Neural progenitor cell (in vitro differentiated cells): ENCODE measurements around the gene ESRRA. TPM values are rescaled to one million over a fixed set of nuclear protein-coding genes. Genes with fewer than 3 reads are reported as not detected.

ENCODE experiments used
- DNase-seq: peaks from one replicate; pipeline ENCODE4 v3.0.0-alpha.2; 2016; ENCODE audit warnings: low spot score
- H2AFZ ChIP-seq: fragments of 200-600 bp; sonication (generic); replicated peaks from 2 replicates; pipeline ENCODE4 v1.6.1; 2016; ENCODE audit warnings: antibody characterized with exemption
- H3F3A ChIP-seq: fragments of 200-600 bp; sonication (generic); 2 replicates; pipeline ENCODE4 v1.6.1; 2016; ENCODE audit warnings: antibody characterized with exemption, low read depth
- H3K27ac ChIP-seq: fragments of 200-600 bp; sonication (generic); 2 replicates; pipeline ENCODE4 v1.5.1; 2016; ENCODE audit warnings: mild to moderate bottlenecking
- H3K27me3 ChIP-seq: fragments of 200-600 bp; sonication (generic); 2 replicates; pipeline ENCODE4 v1.6.1; 2016; ENCODE audit warnings: mild to moderate bottlenecking, moderate library complexity
- H3K36me3 ChIP-seq: fragments of 200-600 bp; sonication (generic); 2 replicates; pipeline ENCODE4 v1.5.1; 2016
- H3K4me1 ChIP-seq: fragments of 200-600 bp; sonication (generic); 2 replicates; pipeline ENCODE4 v1.6.1; 2016; ENCODE audit warnings: mixed run types
- H3K4me2 ChIP-seq: fragments of 200-600 bp; sonication (generic); 2 replicates; pipeline ENCODE4 v1.6.1; 2016
- H3K4me3 ChIP-seq: fragments of 200-600 bp; sonication (generic); 2 replicates; pipeline ENCODE4 v1.5.1; 2016
- H3K79me2 ChIP-seq: fragments of 200-600 bp; sonication (generic); 2 replicates; pipeline ENCODE4 v1.6.1; 2016; ENCODE audit warnings: low read depth
- H3K9ac ChIP-seq: fragments of 200-600 bp; sonication (generic); 2 replicates; pipeline ENCODE4 v1.6.1; 2016
- H3K9me3 ChIP-seq: fragments of 200-600 bp; sonication (generic); 2 replicates; pipeline ENCODE4 v1.5.1; 2016; ENCODE audit warnings: low read depth
- H4K20me1 ChIP-seq: fragments of 200-600 bp; sonication (generic); 2 replicates; pipeline ENCODE4 v1.6.1; 2016; ENCODE audit warnings: low read depth
- H3K27ac Mint-ChIP-seq: 3 replicates; pipeline ENCODE4 v1.8.0; 2021; ENCODE audit warnings: mixed read lengths
- H3K27me3 Mint-ChIP-seq: 2 replicates; pipeline ENCODE4 v1.8.0; 2022; ENCODE audit warnings: low read depth, mild to moderate bottlenecking, inconsistent platforms, moderate library complexity, mixed read lengths; ENCODE audit not compliant: insufficient read depth
- H3K36me3 Mint-ChIP-seq: 3 replicates; pipeline ENCODE4 v1.8.0; 2021; ENCODE audit warnings: mixed read lengths
- H3K4me1 Mint-ChIP-seq: 3 replicates; pipeline ENCODE4 v1.8.0; 2021; ENCODE audit warnings: mixed read lengths
- H3K4me3 Mint-ChIP-seq: 3 replicates; pipeline ENCODE4 v1.8.0; 2021; ENCODE audit warnings: mild to moderate bottlenecking, moderate library complexity, mixed read lengths
- H3K9me3 Mint-ChIP-seq: 3 replicates; pipeline ENCODE4 v1.8.0; 2020; ENCODE audit warnings: mixed read lengths
- CTCF ChIP-seq: fragments of 200-600 bp; sonication (generic); IDR thresholded peaks from 2 replicates; pipeline ENCODE4 v1.5.1; 2017; ENCODE audit warnings: antibody characterized with exemption, mild to moderate bottlenecking
- EZH2 ChIP-seq: fragments of 200-600 bp; sonication (generic); IDR thresholded peaks from 2 replicates; pipeline ENCODE4 v1.6.1; 2017; ENCODE audit warnings: antibody characterized with exemption, mild to moderate bottlenecking, moderate library complexity
- EZH2phosphoT487 ChIP-seq: fragments of 200-600 bp; sonication (generic); IDR thresholded peaks from 2 replicates; pipeline ENCODE4 v1.6.1; 2017; ENCODE audit warnings: antibody characterized with exemption
- total RNA-seq: library from RNA; depleted of rRNA; stranded (reverse); fragments of >200 nt; gene quantifications from 2 replicates; pipeline ENCODE4 v1.2.3, GENCODE V29; 2015; ENCODE audit warnings: low replicate concordance

The ESRRA gene
- total RNA-seq, 1 donor from 2014 or later = 5.5 TPM

- H3K36me3 Mint-ChIP-seq = peaks cover 9% of the 10 kb centered on the region
- no peaks in the 10 kb centered on the region for H3K9me3 Mint-ChIP-seq
- Histone ChIP-seq H3K4me1 (peaks cover 21% of the 10 kb centered on the region), H3K36me3 (no peaks in the 10 kb centered on the region), H2AFZ (peak overlapping the region; percentile 88), H4K20me1 (peaks cover 3% of the 10 kb centered on the region), H3K4me3 (no peak overlapping the region), H3K4me2 (peak overlapping the region; percentile 88), H3K9me3 (no peaks in the 10 kb centered on the region), H3K27ac (no peak overlapping the region), H3K79me2 (no peaks in the 10 kb centered on the region), H3K9ac (no peak overlapping the region), H3K27me3 (no peaks in the 10 kb centered on the region), H3F3A (peaks cover 18% of the 10 kb centered on the region)
- peaks cover 21% of the 10 kb centered on the region for H3K4me1 Mint-ChIP-seq
- H3K27ac Mint-ChIP-seq = no peak overlapping the region
- peaks cover 8% of the 10 kb centered on the region for H3K27me3 Mint-ChIP-seq
- no peak for DNase-seq
- TF ChIP-seq EZH2 (no peak), EZH2phosphoT487 (no peak), CTCF (no peak)
- H3K4me3 Mint-ChIP-seq = peak overlapping the region; percentile 38
These were observed 52.7 kb downstream of the ESRRA start for GRCh38 chr11:64357904-64358535.

GRCh38 chr11:64358536-64358906 is 53.2 kb downstream of the ESRRA start:
- Histone ChIP-seq H3K27me3 (no peaks in the 10 kb centered on the region), H2AFZ (peak overlapping the region; percentile 88), H3K9me3 (no peaks in the 10 kb centered on the region), H4K20me1 (peaks cover 3% of the 10 kb centered on the region), H3K36me3 (no peaks in the 10 kb centered on the region), H3K79me2 (no peaks in the 10 kb centered on the region), H3K27ac (no peak overlapping the region), H3K4me3 (peak overlapping the region; percentile 69), H3K4me2 (peak overlapping the region; percentile 88), H3K9ac (no peak overlapping the region), H3K4me1 (peaks cover 21% of the 10 kb centered on the region), H3F3A (peaks cover 18% of the 10 kb centered on the region)
- Mint-ChIP-seq H3K27ac (no peak overlapping the region), H3K36me3 (peaks cover 11% of the 10 kb centered on the region), H3K4me3 (peak overlapping the region; percentile 60), H3K27me3 (peaks cover 8% of the 10 kb centered on the region), H3K4me1 (peaks cover 21% of the 10 kb centered on the region), H3K9me3 (no peaks in the 10 kb centered on the region)
- no peak for TF ChIP-seq EZH2
- TF ChIP-seq CTCF = no peak
- no peak for TF ChIP-seq EZH2phosphoT487
- DNase-seq = no peak

- H3K27me3 ChIP-seq = no peaks in the 10 kb centered on the region
- H3K4me1 Mint-ChIP-seq = peaks cover 21% of the 10 kb centered on the region
- no peaks in the 10 kb centered on the region for H3K9me3 Mint-ChIP-seq
- no peaks in the 10 kb centered on the region for H3K79me2 ChIP-seq
- H3K36me3 Mint-ChIP-seq = peaks cover 11% of the 10 kb centered on the region
- peak within 1 kb of the TSS; percentile 84 for H3K4me3 Mint-ChIP-seq
- peak within 1 kb of the TSS; percentile 88 for H3K4me2 ChIP-seq
- H3F3A ChIP-seq = peaks cover 18% of the 10 kb centered on the region
- no peak within 1 kb of the TSS for H3K27ac ChIP-seq
- no peaks in the 10 kb centered on the region for H3K36me3 ChIP-seq
- peak within 1 kb of the TSS; percentile 88 for H2AFZ ChIP-seq
- H3K9ac ChIP-seq = peak within 1 kb of the TSS; percentile 36
- TF ChIP-seq EZH2 (no peak), EZH2phosphoT487 (no peak), CTCF (no peak)
- peaks cover 3% of the 10 kb centered on the region for H4K20me1 ChIP-seq
- H3K9me3 ChIP-seq = no peaks in the 10 kb centered on the region
- peaks cover 10% of the 10 kb centered on the region for H3K27me3 Mint-ChIP-seq
- peak; percentile 88 for DNase-seq
- peak within 1 kb of the TSS; percentile 69 for H3K4me3 ChIP-seq
- H3K27ac Mint-ChIP-seq = no peak within 1 kb of the TSS
- H3K4me1 ChIP-seq = peaks cover 21% of the 10 kb centered on the region
These were observed 53.8 kb downstream of the ESRRA start, which contains the start of gene RPS6KA4 for GRCh38 chr11:64358907-64359711. Gene RPS6KA4 (plus strand): TSS chr11:64359162. CDS start chr11:64359236, 74 bp downstream.
